Psoas muscle (tissue), 8 donors: ENCODE results near the gene KLF3. TPM values are rescaled to one million over a fixed set of nuclear protein-coding genes. Genes with fewer than 3 reads are reported as not detected.

ENCODE experiments used
- ATAC-seq, 4 donors: fragments of 200-7000 bp; cut with Tn5 transposase; one replicate each; pipeline ENCODE4 v1.9.1; 2020; ENCODE audit warnings: moderate library complexity in 3 of 4, mild to moderate bottlenecking in 2 of 4
- DNase-seq, 2 donors: peaks; one replicate each; pipeline ENCODE4 v3.0.0-alpha.2; 2020
- H3K27ac ChIP-seq: fragments of 200-600 bp; one replicate; pipeline ENCODE4 v1.8.0; 2022
- H3K27me3 ChIP-seq, 3 donors: fragments of 200-600 bp in 1 of 3; one replicate each; pipeline versions ENCODE4 v1.6.1 to v1.8.0; 2013 to 2022; ENCODE audit warnings: low read length in 2 of 3, mild to moderate bottlenecking in 2 of 3, moderate library complexity in 1 of 3; ENCODE audit not compliant: insufficient read depth in 3 of 3
- H3K36me3 ChIP-seq, 2 donors: fragments of 200-600 bp in 1 of 2; one replicate each; pipeline versions ENCODE4 v1.6.1 to v1.8.0; 2013 to 2022; ENCODE audit warnings: low read depth in 1 of 2, mild to moderate bottlenecking in 1 of 2, moderate library complexity in 1 of 2; ENCODE audit not compliant: insufficient read depth in 1 of 2
- H3K4me1 ChIP-seq: fragments of 200-600 bp; one replicate; pipeline ENCODE4 v1.8.0; 2022
- H3K4me3 ChIP-seq: fragments of 200-600 bp; one replicate; pipeline ENCODE4 v1.8.0; 2022; ENCODE audit warnings: mild to moderate bottlenecking
- H3K9me3 ChIP-seq: fragments of 200-600 bp; one replicate; pipeline ENCODE4 v1.8.0; 2022
- CTCF ChIP-seq: fragments of 200-600 bp; IDR thresholded peaks from one replicate; pipeline ENCODE4 v1.8.0; 2022; ENCODE audit warnings: antibody characterized with exemption
- WGBS, 3 donors: extraction: QIAGEN DNeasy Blood & Tissue Kit; methylation state at CpG; one replicate each; pipeline versions ENCODE4 v1.1.6 to v1.1.7; 2013; 5-methylcytosine and 5-hydroxymethylcytosine counted together
- intact Hi-C, 2 donors: fragments of 100-400 bp; cut with DNase I; formaldehyde crosslinking; loops; one replicate each; pipeline versions ENCODE4 v1.11.0 to v1.14.2; 2022
- polyA plus RNA-seq, 3 donors: library from polyadenylated mRNA; stranded (reverse); fragments of 200-250 nt; gene quantifications; one replicate each; pipeline ENCODE4 v1.2.3, GENCODE V29; 2013
- total RNA-seq, 4 donors: library from RNA; stranded (reverse); fragmentation: NEBNext Ultra II Directional in 2 of 4; extraction: Animal tissue kit (Norgen Biotek cat#: 25700) in 2 of 4; gene quantifications; one replicate each; pipeline versions ENCODE4 v1.2.1 to v1.2.4, GENCODE V29; 2021 to 2023
- donor health status: healthy with polysubstance abuse.
- donor health status: DM: no; HTN: no; CAD: no; lungs with moderate emphysema.
- donor health status: Bipolar disorder and iron deficiency.
- donor health status: healthy.
- donor health status: DM: yes; HTN: yes; CAD: no.
- donor health status: DM: no; HTN: no; CAD: no.
- donor health status: DM: no; HTN: no; CAD: no.
- donor health status: DM: yes; HTN: yes; CAD: no.

Gene KLF3
- total and polyA plus RNA-seq, 7 donors = 8.9 to 29.1 (median 14.7) TPM

- DNase-seq (no peak), ATAC-seq (no peak)
- 83 to 98% (median 86%) methylated on average over 2 of the region's 2 CpGs for WGBS, 3 donors
- TF ChIP-seq CTCF = no peak
- peaks cover 3 to 49% of the 10 kb centered on the region in 2 donors for H3K36me3 ChIP-seq
- no peaks in the 10 kb centered on the region for H3K4me1 ChIP-seq
- intact Hi-C loops = no loop called here
- H3K27ac ChIP-seq = no peak overlapping the region
- H3K9me3 ChIP-seq = no peaks in the 10 kb centered on the region
- no peak overlapping the region for H3K4me3 ChIP-seq
- no peaks in the 10 kb centered on the region for H3K27me3 ChIP-seq
These were observed 35.1 kb downstream of the KLF3 start for GRCh38 chr4:38699112-38699511.

- H3K9me3 ChIP-seq = no peaks in the 10 kb centered on the region
- no peak overlapping the region for H3K4me3 ChIP-seq
- H3K27ac ChIP-seq = no peak overlapping the region
- no peak for TF ChIP-seq CTCF
- intact Hi-C loops = no loop called here
- H3K36me3 ChIP-seq = peaks cover 0 to 5% of the 10 kb centered on the region in 2 donors
- ATAC-seq (no peak), DNase-seq (no peak)
- no peaks in the 10 kb centered on the region for H3K27me3 ChIP-seq
- WGBS, 3 donors = 62 to 67% (median 63%) methylated on average over 4 of the region's 4 CpGs
- no peaks in the 10 kb centered on the region for H3K4me1 ChIP-seq
These were observed 39.6 kb downstream of the KLF3 start for GRCh38 chr4:38703635-38704034.

GRCh38 chr4:38704622-38705154 is 40.7 kb downstream of the KLF3 start:
- Histone ChIP-seq H3K4me3 (no peak overlapping the region), H3K27me3 (no peaks in the 10 kb centered on the region), H3K36me3 (no peaks in the 10 kb centered on the region), H3K9me3 (no peaks in the 10 kb centered on the region), H3K4me1 (no peaks in the 10 kb centered on the region), H3K27ac (no peak overlapping the region)
- ATAC-seq (no peak), DNase-seq (no peak)
- 71 to 83% (median 76%) methylated on average over 3 of the region's 3 CpGs for WGBS, 3 donors
- intact Hi-C loops = no loop called here
- no peak for TF ChIP-seq CTCF

GRCh38 chr4:38706301-38706700 is 42.3 kb downstream of the KLF3 start:
- whole genome bisulfite sequencing, 3 donors = 77 to 93% (median 86%) methylated on average over 2 of the region's 2 CpGs
- no peak for TF ChIP-seq CTCF
- no peak for DNase-seq
- no peaks in the 10 kb centered on the region for H3K4me1 ChIP-seq
- H3K27ac ChIP-seq = no peak overlapping the region
- ATAC-seq = no peak
- no peaks in the 10 kb centered on the region for H3K27me3 ChIP-seq
- H3K4me3 ChIP-seq = no peak overlapping the region
- H3K9me3 ChIP-seq = no peaks in the 10 kb centered on the region
- intact Hi-C loops = no loop called here
- no peaks in the 10 kb centered on the region for H3K36me3 ChIP-seq

- no peak for DNase-seq
- TF ChIP-seq CTCF = no peak
- Histone ChIP-seq H3K27ac (no peak overlapping the region), H3K36me3 (no peaks in the 10 kb centered on the region), H3K4me3 (no peak overlapping the region), H3K9me3 (peaks cover 6% of the 10 kb centered on the region), H3K27me3 (no peaks in the 10 kb centered on the region), H3K4me1 (no peaks in the 10 kb centered on the region)
- intact Hi-C loops = no loop called here
- no peak for ATAC-seq
- WGBS, 3 donors = 79 to 94% (median 86%) methylated on average over 2 of the region's 2 CpGs
These were observed 46.1 kb downstream of the KLF3 start for GRCh38 chr4:38710053-38710452.
